Measurements from ENCODE around the gene ZNF664.

ZNF664 gene

DNA sequence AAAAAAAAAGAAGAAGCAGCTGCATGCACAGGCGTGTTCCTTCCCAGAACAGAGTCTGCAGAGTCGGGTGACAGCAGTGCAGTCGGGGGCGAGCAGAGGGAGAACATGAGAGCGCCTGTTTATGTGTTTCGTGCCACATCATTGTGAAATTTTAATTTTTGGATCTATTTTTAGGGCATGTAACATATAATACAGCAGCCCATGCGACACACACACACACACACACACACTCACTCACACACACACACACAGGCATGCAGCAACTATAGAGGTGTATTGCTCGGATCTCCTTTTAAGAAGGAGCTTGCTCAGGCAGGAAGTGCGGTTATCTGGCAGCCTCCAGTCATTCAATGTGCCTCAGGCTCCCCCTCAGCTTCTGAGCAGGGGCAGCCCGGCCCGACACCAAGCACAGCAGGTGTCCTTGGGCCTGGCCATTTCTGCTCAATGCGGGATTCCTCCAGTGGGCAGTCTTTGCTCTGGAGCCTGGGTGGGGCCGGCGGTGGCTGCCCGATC lies 71.8 kb downstream of the ZNF664 start:
- Mint-ChIP-seq H3K36me3 (ENCODE audit: low read depth) (peaks cover 13% of the 10 kb centered on the region), H3K27me3 (no peaks in the 10 kb centered on the region), H3K9me3 (peaks cover 29% of the 10 kb centered on the region), H3K4me3 (no peak overlapping the region), H3K4me1 (peaks cover 3% of the 10 kb centered on the region), H3K27ac (no peak overlapping the region)
- ATAC-seq (no peak), DNase-seq (no peak)

DNA sequence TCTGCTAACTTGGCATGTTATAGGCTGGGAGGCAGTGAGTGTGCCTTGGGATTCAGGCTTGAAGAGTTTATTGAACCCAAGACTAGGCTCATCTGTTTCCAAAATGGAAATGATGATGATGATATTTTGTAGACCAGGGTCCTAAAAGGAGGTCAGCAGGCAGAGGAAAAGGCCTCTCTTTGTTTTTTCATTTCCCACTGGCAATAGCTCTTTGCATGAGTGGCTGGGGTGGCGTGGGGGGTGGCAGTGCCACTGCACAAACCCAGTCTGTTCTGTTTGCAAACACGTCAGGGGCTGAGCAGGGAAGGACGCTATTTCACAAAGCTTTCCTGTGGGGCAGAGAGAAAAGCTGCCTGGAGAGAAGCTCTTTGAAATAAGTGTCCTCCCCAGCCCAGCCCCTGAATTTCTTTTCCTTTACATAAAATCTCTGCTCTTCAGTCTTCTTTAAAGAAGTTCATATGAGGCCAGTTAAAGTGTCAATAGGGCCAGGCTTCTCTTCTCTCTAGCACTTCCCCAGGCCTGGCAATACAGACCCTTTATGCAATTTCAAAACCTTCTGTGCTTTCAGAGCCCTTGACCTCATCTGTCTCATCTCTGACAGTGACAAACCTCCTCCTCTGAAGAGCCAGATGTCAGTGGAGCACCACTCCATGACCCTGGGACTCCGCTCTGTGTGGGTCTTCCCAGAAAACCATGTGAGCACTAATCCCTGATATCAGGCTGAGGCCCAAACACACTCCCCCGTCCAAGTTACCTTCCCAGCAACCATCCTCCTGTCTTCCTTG lies 72.8 kb downstream of the ZNF664 start:
- no peaks in the 10 kb centered on the region for H3K27me3 Mint-ChIP-seq
- no peak overlapping the region for H3K4me3 Mint-ChIP-seq
- DNase-seq: no peak
- no peak overlapping the region for H3K27ac Mint-ChIP-seq
- peaks cover 32% of the 10 kb centered on the region for H3K9me3 Mint-ChIP-seq
- peaks cover 3% of the 10 kb centered on the region for H3K4me1 Mint-ChIP-seq
- peaks cover 13% of the 10 kb centered on the region for H3K36me3 Mint-ChIP-seq (ENCODE audit: low read depth)
- ATAC-seq: no peak

DNA sequence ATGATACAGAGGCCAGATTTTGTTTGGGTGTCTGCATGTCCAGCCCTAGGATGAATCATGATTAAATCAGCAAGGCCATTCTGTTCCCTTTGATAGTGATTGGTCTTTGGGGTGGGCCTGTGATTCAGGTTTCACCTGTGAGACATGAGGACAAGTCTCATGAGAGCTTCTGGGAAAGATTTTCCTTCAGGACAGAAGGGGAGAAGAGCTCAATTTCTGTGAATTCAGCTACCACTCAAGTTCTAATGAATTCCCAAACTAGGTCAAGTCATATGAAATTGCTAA lies 73.4 kb downstream of the ZNF664 start:
- Mint-ChIP-seq H3K4me1 (peaks cover 3% of the 10 kb centered on the region), H3K27me3 (no peaks in the 10 kb centered on the region), H3K27ac (no peak overlapping the region), H3K9me3 (peaks cover 32% of the 10 kb centered on the region), H3K36me3 (ENCODE audit: low read depth) (peaks cover 13% of the 10 kb centered on the region), H3K4me3 (no peak overlapping the region)
- DNase-seq (no peak), ATAC-seq (no peak)

DNA sequence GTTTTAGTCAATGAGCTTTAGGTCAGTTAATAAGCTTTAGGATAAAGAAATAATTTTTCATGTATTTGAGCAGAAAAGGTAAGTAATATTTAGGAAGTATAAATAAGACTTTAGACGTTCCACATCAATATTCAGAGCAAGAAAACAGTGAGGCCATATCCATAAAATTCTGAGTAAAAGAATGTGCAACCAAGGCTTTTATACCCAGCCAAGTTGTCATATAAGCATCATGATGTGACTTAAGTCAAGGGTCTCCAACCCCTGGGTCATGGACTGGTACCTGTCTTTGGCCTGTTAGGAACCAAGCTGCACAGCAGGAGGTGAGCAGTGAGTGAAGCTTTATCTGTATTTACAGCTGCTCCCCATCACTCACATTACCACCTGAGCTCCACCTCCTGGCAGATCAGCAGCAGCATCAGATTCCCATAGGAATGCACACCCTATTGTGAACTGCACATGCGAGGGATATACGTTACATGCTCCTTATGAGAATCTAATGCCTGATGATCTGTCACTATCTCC lies 74.1 kb downstream of the ZNF664 start:
- Mint-ChIP-seq H3K4me3 (no peak overlapping the region), H3K27ac (no peak overlapping the region), H3K36me3 (ENCODE audit: low read depth) (peaks cover 13% of the 10 kb centered on the region), H3K9me3 (peaks cover 32% of the 10 kb centered on the region), H3K4me1 (peaks cover 3% of the 10 kb centered on the region), H3K27me3 (no peaks in the 10 kb centered on the region)
- no peak for ATAC-seq
- DNase-seq: no peak

DNA sequence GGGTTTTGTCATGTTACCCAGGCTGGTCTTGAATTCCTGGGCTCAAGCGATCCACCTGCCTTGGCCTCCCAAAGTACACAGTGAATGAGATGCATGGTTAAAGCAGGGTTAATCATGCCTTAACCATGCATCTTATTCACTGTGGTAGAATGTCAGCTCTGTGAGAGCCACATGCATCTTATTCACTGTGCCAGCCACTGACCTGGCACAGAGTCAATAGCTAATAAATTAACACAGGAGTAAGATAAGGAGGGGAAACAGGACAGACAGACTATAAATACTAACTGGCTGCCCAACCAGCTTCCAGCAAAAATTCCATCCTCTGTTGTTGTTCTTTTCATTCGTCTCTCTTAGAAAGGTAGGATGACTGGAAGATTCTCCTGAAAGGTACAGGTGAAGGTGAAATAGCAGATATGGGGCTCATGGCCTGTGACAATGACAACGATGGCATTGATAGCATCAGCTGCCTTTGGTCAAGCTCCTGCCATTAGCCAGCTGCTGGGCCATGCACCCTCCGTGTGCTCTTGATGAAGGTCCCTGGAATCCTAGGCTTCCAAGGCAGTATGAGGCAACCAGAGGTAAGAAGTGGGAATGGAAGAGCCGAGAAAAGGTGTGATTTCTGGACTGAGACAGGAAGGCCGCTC lies 76.6 kb downstream of the ZNF664 start:
- ATAC-seq: no peak
- Mint-ChIP-seq H3K27ac (no peak overlapping the region), H3K4me1 (no peaks in the 10 kb centered on the region), H3K4me3 (no peak overlapping the region), H3K36me3 (ENCODE audit: low read depth) (peaks cover 13% of the 10 kb centered on the region), H3K27me3 (no peaks in the 10 kb centered on the region), H3K9me3 (peaks cover 32% of the 10 kb centered on the region)
- no peak for DNase-seq

DNA sequence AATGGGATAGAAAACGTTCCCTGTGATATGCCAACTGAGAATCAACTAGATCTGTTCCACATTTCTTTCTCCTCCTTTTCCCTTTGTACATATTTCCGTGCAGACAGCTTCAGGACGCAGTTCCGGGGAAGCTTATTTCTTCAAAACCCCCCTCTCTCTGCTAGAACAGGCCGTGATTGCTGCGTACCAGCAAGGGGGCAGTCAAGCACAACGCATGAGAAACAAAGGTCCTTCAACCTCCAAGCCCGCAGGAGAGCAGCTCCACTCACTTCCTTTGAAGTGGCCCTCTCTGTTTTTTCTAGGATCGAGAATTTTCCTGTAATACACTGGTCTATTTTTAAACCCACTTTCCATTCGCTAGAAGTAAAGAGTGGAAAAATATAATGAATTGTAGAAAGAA lies 80.8 kb downstream of the ZNF664 start:
- DNase-seq: no peak
- Mint-ChIP-seq H3K36me3 (ENCODE audit: low read depth) (peaks cover under 1% of the 10 kb centered on the region), H3K9me3 (peaks cover 8% of the 10 kb centered on the region), H3K4me1 (no peaks in the 10 kb centered on the region), H3K27ac (no peak overlapping the region), H3K27me3 (no peaks in the 10 kb centered on the region), H3K4me3 (no peak overlapping the region)
- ATAC-seq: no peak

DNA sequence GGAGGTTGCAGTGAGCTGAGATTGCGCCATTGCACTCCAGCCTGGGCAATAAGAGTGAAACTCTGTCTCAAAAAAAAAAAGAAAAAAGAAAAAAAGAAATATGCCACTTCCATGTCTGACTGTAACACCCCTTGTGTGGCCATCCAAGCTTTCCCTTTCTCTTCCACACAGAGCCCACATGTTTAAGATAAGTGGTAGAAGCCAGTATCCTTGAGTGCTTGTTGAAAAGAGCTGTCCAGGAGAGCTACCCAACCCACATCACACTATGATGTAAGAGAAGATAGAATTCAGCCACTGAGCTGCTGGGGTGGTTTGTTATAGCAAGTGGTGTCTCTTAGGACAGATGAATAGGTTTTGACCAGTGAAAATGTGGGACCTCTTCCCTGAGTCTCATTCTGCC lies 82.1 kb downstream of the ZNF664 start:
- ATAC-seq (no peak), DNase-seq (no peak)
- Mint-ChIP-seq H3K27me3 (no peaks in the 10 kb centered on the region), H3K4me3 (no peak overlapping the region), H3K27ac (no peak overlapping the region), H3K36me3 (ENCODE audit: low read depth) (no peaks in the 10 kb centered on the region), H3K9me3 (peaks cover 1% of the 10 kb centered on the region), H3K4me1 (no peaks in the 10 kb centered on the region)

DNA sequence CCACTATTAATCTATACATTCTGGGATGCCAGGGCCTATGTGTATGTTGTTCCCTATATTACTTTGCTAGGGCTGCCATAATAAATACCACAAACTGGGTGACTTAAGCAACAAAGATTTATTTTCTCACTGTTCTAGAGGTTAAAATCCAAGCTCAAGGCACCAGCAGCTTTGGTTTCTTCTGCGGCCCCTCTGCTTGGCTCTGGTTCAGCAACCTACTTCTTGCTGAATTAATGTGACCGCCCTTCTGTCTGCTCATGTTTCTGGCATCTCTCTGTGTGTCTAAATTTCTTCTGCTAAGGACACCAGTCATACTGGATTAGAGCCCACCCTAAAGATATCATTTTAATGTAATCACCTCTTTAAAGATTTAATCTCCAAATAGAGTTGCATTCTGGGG lies 84.7 kb downstream of the ZNF664 start:
- ATAC-seq: no peak
- Mint-ChIP-seq H3K27ac (no peak overlapping the region), H3K36me3 (ENCODE audit: low read depth) (no peaks in the 10 kb centered on the region), H3K4me1 (no peaks in the 10 kb centered on the region), H3K9me3 (no peaks in the 10 kb centered on the region), H3K27me3 (no peaks in the 10 kb centered on the region), H3K4me3 (no peak overlapping the region)
- DNase-seq: no peak

DNA sequence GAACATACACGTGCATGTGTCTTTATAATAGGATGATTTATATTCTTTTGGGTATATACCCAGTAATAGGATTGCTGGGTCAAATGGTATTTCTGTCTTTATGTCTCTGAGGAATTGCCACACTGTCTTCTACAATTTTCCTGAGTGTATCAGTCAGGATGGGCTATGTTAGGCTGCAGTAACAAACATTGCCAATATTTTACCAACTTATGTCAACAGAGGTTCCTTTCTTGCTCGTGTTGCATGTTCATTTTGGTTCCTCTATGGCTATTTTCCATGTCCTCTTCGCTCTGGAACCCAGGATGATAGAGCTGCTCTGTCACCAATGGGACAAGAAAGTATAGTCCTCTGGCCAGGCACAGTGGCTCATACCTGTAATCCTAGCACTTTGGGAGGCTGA lies 86.7 kb downstream of the ZNF664 start:
- H3K36me3 Mint-ChIP-seq (ENCODE audit: low read depth): no peaks in the 10 kb centered on the region
- H3K27me3 Mint-ChIP-seq: no peaks in the 10 kb centered on the region
- no peak overlapping the region for H3K4me3 Mint-ChIP-seq
- ATAC-seq: no peak
- H3K9me3 Mint-ChIP-seq: no peaks in the 10 kb centered on the region
- no peak overlapping the region for H3K27ac Mint-ChIP-seq
- no peak for DNase-seq
- no peaks in the 10 kb centered on the region for H3K4me1 Mint-ChIP-seq
